HepG2 (cell line): ENCODE results near the gene SLC27A1. TPM values are rescaled to one million over a fixed set of nuclear protein-coding genes. Genes with fewer than 3 reads are reported as not detected.
A peak's percentile ranks its signal among the peaks of the same experiment; 100 is the strongest.

Experiments
- AKAP8 ChIP-seq: sonication (generic); formaldehyde crosslinking; IDR thresholded peaks from 2 replicates; pipeline ENCODE4 v1.5.1; 2020; ENCODE audit warnings: mild to moderate bottlenecking, missing genetic modification reagents
- ARNT ChIP-seq: fragments of 450-650 bp; IDR thresholded peaks from 2 replicates; pipeline ENCODE4 v1.6.1; 2017
- ARNTL ChIP-seq: sonication (generic); formaldehyde crosslinking; IDR thresholded peaks from 2 replicates; pipeline ENCODE4 v1.4.0; 2020; ENCODE audit warnings: mild to moderate bottlenecking, missing genetic modification reagents
- HCFC1 ChIP-seq: fragments of 150-350 bp; IDR thresholded peaks from 2 replicates; pipeline ENCODE4 v1.6.1; 2014; ENCODE audit warnings: low read depth, low read length
- IRF2 ChIP-seq: IDR thresholded peaks from 2 replicates; pipeline ENCODE4 v1.6.1; 2018; ENCODE audit warnings: missing genetic modification reagents, missing compliant biosample characterization
- MZF1 ChIP-seq: sonication (generic); formaldehyde crosslinking; IDR thresholded peaks from 2 replicates; pipeline ENCODE4 v1.8.1; 2023; ENCODE audit warnings: mild to moderate bottlenecking, missing genetic modification reagents, borderline replicate concordance
- NCOA1 ChIP-seq: sonication (generic); formaldehyde crosslinking; IDR thresholded peaks from 2 replicates; pipeline ENCODE4 v1.9.0; 2021; ENCODE audit warnings: missing genetic modification reagents
- NONO ChIP-seq, 2 experiments: fragments of 450-650 bp in 1 of 2; sonication (generic) in 1 of 2; formaldehyde crosslinking in 1 of 2; IDR thresholded peaks in 1 of 2; conservative IDR thresholded peaks in 1 of 2; 2 replicates each; pipeline versions ENCODE4 v1.6.1 to v1.8.0; 2017 to 2022; ENCODE audit warnings: mild to moderate bottlenecking in 1 of 2, missing genetic modification reagents in 1 of 2, moderate library complexity in 1 of 2
- PHF21A ChIP-seq: sonication (generic); formaldehyde crosslinking; IDR thresholded peaks from 2 replicates; pipeline ENCODE4 v1.5.0; 2020; ENCODE audit warnings: mild to moderate bottlenecking, missing genetic modification reagents
- POGZ ChIP-seq: sonication (generic); formaldehyde crosslinking; IDR thresholded peaks from 2 replicates; pipeline ENCODE4 v1.4.0; 2020; ENCODE audit warnings: mild to moderate bottlenecking, missing genetic modification reagents
- RAD51 ChIP-seq: fragments of 450-650 bp; IDR thresholded peaks from 2 replicates; pipeline ENCODE4 v1.6.1; 2016; ENCODE audit warnings: borderline replicate concordance
- THAP11 ChIP-seq: IDR thresholded peaks from 2 replicates; pipeline ENCODE4 v1.6.1; 2016; ENCODE audit warnings: missing biosample characterization, missing genetic modification reagents
- ZIK1 ChIP-seq: sonication (generic); formaldehyde crosslinking; IDR thresholded peaks from 2 replicates; pipeline ENCODE4 v1.5.0; 2020; ENCODE audit warnings: mild to moderate bottlenecking, low read depth, missing genetic modification reagents, borderline replicate concordance
- ZNF224 ChIP-seq: sonication (generic); formaldehyde crosslinking; IDR thresholded peaks from 2 replicates; pipeline ENCODE4 v1.5.0; 2020; ENCODE audit warnings: mild to moderate bottlenecking, missing genetic modification reagents
- ZNF550 ChIP-seq: sonication (generic); formaldehyde crosslinking; IDR thresholded peaks from 2 replicates; pipeline ENCODE4 v1.4.0; 2020; ENCODE audit warnings: mild to moderate bottlenecking, missing genetic modification reagents, borderline replicate concordance
- ZNF749 ChIP-seq: sonication (generic); formaldehyde crosslinking; IDR thresholded peaks from 2 replicates; pipeline ENCODE4 v1.8.0; 2022; ENCODE audit warnings: mild to moderate bottlenecking, missing genetic modification reagents, moderate library complexity, borderline replicate concordance
- ZNF766 ChIP-seq: sonication (generic); formaldehyde crosslinking; IDR thresholded peaks from 2 replicates; pipeline ENCODE4 v1.5.0; 2020; ENCODE audit warnings: missing genetic modification reagents, borderline replicate concordance
- ZNF782 ChIP-seq: sonication (generic); formaldehyde crosslinking; IDR thresholded peaks from 2 replicates; pipeline ENCODE4 v1.4.0; 2020; ENCODE audit warnings: missing genetic modification reagents, mild to moderate bottlenecking, borderline replicate concordance
- polyA plus RNA-seq, 8 experiments: library from polyadenylated mRNA; depleted of rRNA in 3 of 8; stranded (reverse) in 7 of 8; unstranded in 1 of 8; fragments of >200 nt; fragmentation: Illumina TruSeq in 4 of 8; extraction: Trizol in 4 of 8; gene quantifications; 2 replicates each; pipeline versions ENCODE4 v1.2.1 to v1.2.3, GENCODE V29; 2011 to 2016; ENCODE audit warnings: low read depth in 4 of 8, missing spikeins in 1 of 8, mixed read lengths in 1 of 8; ENCODE audit not compliant: insufficient read depth in 1 of 8
- total RNA-seq, 5 experiments: library from RNA; depleted of rRNA; stranded (reverse); fragments of >200 nt; fragmentation: Illumina TruSeq; extraction: Trizol; gene quantifications; 2 replicates each; pipeline ENCODE4 v1.2.3, GENCODE V29; 2016; ENCODE audit warnings: low read depth in 1 of 5
- TF ChIP-seq, protein P1 (sequence below): fragments of 450-650 bp; IDR thresholded peaks from 2 replicates; pipeline ENCODE4 v1.6.1; 2017; ENCODE audit warnings: mild to moderate bottlenecking
- TF ChIP-seq, protein P2 (sequence below): sonication (generic); formaldehyde crosslinking; IDR thresholded peaks from 2 replicates; pipeline ENCODE4 v1.5.0; 2020; ENCODE audit warnings: mild to moderate bottlenecking, missing genetic modification reagents, borderline replicate concordance
- TF ChIP-seq, protein P3 (sequence below): sonication (generic); formaldehyde crosslinking; IDR thresholded peaks from 2 replicates; pipeline ENCODE4 v1.8.1; 2023; ENCODE audit warnings: missing genetic modification reagents, mild to moderate bottlenecking, borderline replicate concordance
- TF ChIP-seq, protein P4 (sequence below): sonication (generic); formaldehyde crosslinking; IDR thresholded peaks from 2 replicates; pipeline ENCODE4 v1.5.1; 2020; ENCODE audit warnings: missing genetic modification reagents, mild to moderate bottlenecking, borderline replicate concordance

SLC27A1 gene
- total and polyA plus RNA-seq, 2 of the 13 experiments (the other 11 are each of a cell fraction or from before 2014, with no cell fraction given): 4.1 to 8.8 TPM

DNA sequence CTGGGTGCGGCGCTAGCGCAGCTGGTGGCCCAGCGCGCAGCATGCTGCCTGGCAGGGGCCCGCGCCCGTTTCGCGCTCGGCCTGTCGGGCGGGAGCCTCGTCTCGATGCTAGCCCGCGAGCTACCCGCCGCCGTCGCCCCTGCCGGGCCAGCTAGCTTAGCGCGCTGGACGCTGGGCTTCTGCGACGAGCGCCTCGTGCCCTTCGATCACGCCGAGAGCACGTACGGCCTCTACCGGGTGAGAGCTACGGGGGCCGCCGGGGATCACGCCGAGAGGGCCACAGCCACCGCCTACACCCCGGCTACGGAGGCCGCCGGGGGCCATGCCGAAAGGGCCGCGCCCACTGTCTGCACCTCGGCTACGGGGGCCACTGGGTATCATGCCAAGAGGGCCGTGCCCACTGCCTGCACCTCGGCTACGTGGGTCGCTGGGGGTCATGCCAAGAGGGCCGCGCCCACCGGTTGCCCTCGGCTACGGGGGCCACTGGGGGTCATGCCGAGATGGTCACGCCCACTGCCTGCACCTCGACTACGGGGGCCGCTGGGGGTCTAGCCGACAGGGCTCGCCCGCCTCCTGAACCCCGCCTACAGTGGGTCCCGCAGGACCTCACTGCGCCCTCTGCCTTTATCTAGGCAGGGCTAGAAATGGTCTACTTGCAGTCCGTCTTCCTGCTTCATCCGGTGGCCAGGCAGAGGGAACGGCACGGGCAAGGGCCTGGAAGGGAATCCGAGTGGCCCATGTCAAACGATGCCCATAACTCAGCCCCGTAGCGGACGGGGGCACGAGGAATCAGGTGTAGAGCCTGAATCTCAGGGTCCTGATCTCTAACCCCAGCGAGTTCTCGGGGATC, 41.6 kb downstream of the SLC27A1 start (continued):
- TF ChIP-seq, protein P1, sequence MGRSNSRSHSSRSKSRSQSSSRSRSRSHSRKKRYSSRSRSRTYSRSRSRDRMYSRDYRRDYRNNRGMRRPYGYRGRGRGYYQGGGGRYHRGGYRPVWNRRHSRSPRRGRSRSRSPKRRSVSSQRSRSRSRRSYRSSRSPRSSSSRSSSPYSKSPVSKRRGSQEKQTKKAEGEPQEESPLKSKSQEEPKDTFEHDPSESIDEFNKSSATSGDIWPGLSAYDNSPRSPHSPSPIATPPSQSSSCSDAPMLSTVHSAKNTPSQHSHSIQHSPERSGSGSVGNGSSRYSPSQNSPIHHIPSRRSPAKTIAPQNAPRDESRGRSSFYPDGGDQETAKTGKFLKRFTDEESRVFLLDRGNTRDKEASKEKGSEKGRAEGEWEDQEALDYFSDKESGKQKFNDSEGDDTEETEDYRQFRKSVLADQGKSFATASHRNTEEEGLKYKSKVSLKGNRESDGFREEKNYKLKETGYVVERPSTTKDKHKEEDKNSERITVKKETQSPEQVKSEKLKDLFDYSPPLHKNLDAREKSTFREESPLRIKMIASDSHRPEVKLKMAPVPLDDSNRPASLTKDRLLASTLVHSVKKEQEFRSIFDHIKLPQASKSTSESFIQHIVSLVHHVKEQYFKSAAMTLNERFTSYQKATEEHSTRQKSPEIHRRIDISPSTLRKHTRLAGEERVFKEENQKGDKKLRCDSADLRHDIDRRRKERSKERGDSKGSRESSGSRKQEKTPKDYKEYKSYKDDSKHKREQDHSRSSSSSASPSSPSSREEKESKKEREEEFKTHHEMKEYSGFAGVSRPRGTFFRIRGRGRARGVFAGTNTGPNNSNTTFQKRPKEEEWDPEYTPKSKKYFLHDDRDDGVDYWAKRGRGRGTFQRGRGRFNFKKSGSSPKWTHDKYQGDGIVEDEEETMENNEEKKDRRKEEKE: no peak
- TF ChIP-seq ZNF782 (peak; percentile 96), IRF2 (CRISPR knock-in tag) (peak; percentile 73; the same call in 1 of the 2 replicates), ZNF766 (CRISPR knock-in tag) (peak; percentile 76; the same call in 1 of the 2 replicates), POGZ (peak; percentile 64), NONO (IDR thresholded peaks at IDR 0.05) (no peak), NONO (CRISPR knock-in tag; conservative IDR thresholded peaks at IDR 0.05) (peak; percentile 89), ZNF224 (peak; percentile 74; the same call in 1 of the 2 replicates), MZF1 (peak; percentile 70), ARNT (no peak), RAD51 (no peak), ZNF550 (CRISPR knock-in tag) (no peak), AKAP8 (peak; percentile 92), HCFC1 (no peak; the same call in 1 of the 2 replicates), PHF21A (CRISPR knock-in tag) (peak; percentile 76), ZNF749 (peak; percentile 19; the same call in 1 of the 2 replicates), ZIK1 (CRISPR knock-in tag) (peak; percentile 93), ARNTL (CRISPR knock-in tag) (peak; percentile 77), THAP11 (CRISPR knock-in tag) (peak; percentile 92), NCOA1 (CRISPR knock-in tag) (peak; percentile 99)
- TF ChIP-seq, protein P2, sequence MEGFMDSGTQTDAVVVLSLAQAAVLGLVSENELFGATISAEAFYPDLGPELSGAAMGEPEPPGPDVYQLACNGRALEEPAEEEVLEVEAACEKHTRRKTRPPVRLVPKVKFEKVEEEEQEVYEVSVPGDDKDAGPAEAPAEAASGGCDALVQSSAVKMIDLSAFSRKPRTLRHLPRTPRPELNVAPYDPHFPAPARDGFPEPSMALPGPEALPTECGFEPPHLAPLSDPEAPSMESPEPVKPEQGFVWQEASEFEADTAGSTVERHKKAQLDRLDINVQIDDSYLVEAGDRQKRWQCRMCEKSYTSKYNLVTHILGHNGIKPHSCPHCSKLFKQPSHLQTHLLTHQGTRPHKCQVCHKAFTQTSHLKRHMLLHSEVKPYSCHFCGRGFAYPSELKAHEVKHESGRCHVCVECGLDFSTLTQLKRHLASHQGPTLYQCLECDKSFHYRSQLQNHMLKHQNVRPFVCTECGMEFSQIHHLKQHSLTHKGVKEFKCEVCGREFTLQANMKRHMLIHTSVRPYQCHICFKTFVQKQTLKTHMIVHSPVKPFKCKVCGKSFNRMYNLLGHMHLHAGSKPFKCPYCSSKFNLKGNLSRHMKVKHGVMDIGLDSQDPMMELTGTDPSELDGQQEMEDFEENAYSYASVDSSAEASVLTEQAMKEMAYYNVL (CRISPR knock-in tag): no peak; the same call in 1 of the 2 replicates
- TF ChIP-seq, protein P3, sequence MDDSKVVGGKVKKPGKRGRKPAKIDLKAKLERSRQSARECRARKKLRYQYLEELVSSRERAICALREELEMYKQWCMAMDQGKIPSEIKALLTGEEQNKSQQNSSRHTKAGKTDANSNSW (CRISPR knock-in tag): peak; percentile 96; the same call in 1 of the 2 replicates
- TF ChIP-seq, protein P4, sequence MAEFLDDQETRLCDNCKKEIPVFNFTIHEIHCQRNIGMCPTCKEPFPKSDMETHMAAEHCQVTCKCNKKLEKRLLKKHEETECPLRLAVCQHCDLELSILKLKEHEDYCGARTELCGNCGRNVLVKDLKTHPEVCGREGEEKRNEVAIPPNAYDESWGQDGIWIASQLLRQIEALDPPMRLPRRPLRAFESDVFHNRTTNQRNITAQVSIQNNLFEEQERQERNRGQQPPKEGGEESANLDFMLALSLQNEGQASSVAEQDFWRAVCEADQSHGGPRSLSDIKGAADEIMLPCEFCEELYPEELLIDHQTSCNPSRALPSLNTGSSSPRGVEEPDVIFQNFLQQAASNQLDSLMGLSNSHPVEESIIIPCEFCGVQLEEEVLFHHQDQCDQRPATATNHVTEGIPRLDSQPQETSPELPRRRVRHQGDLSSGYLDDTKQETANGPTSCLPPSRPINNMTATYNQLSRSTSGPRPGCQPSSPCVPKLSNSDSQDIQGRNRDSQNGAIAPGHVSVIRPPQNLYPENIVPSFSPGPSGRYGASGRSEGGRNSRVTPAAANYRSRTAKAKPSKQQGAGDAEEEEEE (CRISPR knock-in tag): 0 out of 2 replicates have a peak, but pooled peaks have one; percentile 13
